Dermis microvascular lymphatic vessel endothelial cell (primary cell): ENCODE measurements around the gene ELOF1. TPM values are rescaled to one million over a fixed set of nuclear protein-coding genes. Genes with fewer than 3 reads are reported as not detected.
"Not testable (repeated sequence)": the region's sequence is repeated elsewhere in the genome, so short reads cannot be mapped to it uniquely, and the experiment has no call there.

Experiments used
- DNase-seq, 2 donors: peaks; one replicate each; pipeline versions ENCODE4 v3.0.0 to v3.0.0-alpha.2; 2010; ENCODE audit warnings: low read depth in 2 of 2
- total RNA-seq: library from RNA; depleted of rRNA; stranded (reverse); fragments of >200 nt; gene quantifications from 2 replicates; pipeline ENCODE4 v1.2.1, GENCODE V29; 2014

Gene ELOF1
- total RNA-seq, 1 donor from 2014 or later: 24.1 TPM

- DNase-seq: no peak
These were observed 11.0 kb upstream of the ELOF1 start for GRCh38 chr19:11570039-11570462.

DNA sequence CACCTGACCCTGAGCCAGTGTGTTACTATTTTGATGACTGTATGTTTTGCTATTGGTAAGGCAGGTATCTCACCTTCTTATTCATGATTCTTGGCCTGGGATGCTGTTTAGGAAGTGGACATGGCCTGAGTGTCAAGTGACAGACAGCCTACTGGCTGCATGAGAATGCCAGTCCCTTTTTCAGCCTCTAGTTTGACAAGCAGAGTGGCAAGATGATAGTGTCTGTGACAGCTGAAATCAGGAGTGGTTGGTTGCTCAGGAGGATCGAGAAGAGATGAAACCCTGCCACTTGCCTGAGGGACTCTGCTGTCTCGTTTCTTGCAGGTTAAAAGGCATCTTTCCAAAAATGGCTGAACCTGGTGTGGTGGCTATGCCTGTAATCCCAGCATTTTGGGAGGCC lies 7.1 kb upstream of the ELOF1 start:
- DNase-seq: no peak

GRCh38 chr19:11565649-11565980 lies 6.6 kb upstream of the ELOF1 start:
- DNase-seq: not testable (repeated sequence)

- DNase-seq: not testable (repeated sequence)
These were observed 5.2 kb upstream of the ELOF1 start for GRCh38 chr19:11564082-11564807.

GRCh38 chr19:11563532-11563931 lies 4.5 kb upstream of the ELOF1 start:
- no peak for DNase-seq

DNA sequence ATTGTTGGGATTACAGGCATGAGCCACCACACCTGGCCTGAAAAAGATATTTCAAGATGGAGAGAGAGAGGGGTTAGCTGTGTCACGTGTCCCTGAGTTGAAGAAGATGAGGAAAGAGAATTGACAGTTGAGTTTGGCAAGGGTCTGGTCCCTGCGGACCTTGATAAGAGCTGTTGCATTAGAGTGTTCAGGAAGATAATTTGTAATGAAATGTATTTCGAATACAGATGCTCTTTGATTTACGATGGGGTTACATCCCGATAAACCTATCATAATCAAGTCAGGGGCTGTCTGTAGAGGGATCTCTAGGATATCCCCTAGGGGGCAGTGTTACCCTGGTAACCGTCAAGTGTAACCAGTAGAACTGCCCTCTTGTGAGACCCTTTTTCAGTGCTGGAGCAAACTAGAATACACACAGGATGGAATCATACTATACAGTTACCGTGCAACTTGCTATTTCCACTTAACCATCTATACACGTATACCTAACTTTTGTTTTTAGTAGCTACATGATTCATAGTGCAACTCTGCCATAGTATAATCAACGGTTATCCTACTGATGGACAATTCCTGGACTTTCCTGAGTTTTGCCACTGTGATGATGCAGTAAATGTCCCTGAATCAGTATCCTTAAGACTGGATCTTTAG lies 1.5 kb upstream of the ELOF1 start:
- peak; percentile 70 to 81 for DNase-seq

DNA sequence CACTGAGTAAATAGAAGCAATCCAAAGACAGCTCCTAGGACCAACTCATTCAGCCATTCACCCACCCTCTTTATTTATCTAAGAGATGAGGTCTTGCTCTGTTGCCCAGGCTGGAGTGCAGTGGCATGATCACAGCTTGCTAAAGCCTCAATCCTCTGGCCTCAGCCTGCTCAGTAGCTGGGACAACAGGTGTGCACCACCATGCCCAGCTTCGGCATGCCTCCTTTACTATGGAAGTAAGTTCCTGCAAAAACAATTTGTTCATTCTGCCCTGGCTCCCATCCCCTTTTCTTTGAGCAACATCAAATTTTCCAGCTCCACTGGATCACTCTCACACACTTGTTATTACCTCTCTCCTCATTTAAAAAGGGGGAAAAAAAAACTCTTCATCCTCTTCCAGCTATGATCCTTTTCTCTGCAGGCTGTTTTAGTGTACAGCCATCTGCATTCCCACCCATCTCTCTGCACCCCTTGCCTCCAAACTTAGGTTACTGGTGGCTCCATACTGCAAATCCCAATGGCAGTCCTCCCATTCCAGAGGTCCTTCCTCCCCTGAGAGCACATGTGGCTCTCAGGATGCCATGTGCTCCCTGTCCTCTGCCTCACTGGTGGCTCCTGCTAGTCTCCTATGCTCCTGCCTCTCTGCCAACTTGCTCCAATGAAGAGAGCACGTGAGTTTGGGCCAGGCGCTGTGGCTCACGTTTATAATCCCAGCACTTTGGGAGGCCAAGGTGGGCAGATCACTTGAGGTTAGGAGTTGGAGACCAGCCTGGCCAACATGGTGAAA lies 2.2 kb downstream of the ELOF1 start:
- DNase-seq: no peak

DNA sequence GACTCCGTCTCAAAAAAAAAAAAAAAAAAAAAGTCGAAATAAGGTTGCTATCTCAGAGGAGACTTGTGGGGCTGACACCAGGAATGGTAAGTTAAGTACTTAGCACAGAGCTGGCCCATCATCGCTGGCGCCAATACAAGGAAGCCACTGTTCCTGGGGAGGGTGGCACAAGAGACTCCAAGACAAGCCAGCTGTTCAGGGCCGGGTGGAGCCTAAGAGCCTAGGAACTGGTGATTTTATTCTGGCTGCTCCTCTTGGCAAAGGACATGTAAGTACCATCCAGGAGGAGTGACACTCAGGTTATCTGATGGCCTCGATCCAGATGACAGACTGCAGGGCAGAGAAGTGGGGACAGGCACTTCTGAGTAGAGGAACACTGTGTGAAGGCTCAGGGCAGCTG lies 3.8 kb downstream of the ELOF1 start:
- DNase-seq: no peak

- no peak for DNase-seq
These were observed 4.9 kb downstream of the ELOF1 start for GRCh38 chr19:11554160-11554559.

GRCh38 chr19:11552666-11553372 lies 6.2 kb downstream of the ELOF1 start:
- no peak for DNase-seq

- DNase-seq: no peak
These were observed 7.3 kb downstream of the ELOF1 start for GRCh38 chr19:11551603-11552235.

GRCh38 chr19:11550265-11550664 lies 8.8 kb downstream of the ELOF1 start:
- DNase-seq: no peak

DNA sequence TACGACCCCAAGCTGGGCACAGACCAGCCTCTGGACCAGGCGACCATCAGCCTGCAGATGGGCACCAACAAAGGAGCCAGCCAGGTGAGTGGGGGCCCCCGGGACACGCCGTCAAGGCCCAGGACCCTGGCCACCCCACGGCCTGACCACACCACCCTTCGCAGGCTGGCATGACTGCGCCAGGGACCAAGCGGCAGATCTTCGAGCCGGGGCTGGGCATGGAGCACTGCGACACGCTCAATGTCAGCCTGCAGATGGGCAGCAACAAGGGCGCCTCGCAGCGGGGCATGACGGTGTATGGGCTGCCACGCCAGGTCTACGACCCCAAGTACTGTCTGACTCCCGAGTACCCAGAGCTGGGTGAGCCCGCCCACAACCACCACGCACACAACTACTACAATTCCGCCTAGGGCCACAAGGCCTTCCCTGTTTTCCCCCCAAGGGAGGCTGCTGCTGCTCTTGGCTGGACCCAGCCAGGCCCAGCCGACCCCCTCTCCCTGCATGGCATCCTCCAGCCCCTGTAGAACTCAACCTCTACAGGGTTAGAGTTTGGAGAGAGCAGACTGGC lies 9.6 kb downstream of the ELOF1 start:
- DNase-seq: no peak

GRCh38 chr19:11547929-11548700 lies 10.9 kb downstream of the ELOF1 start:
- no peak for DNase-seq

DNA sequence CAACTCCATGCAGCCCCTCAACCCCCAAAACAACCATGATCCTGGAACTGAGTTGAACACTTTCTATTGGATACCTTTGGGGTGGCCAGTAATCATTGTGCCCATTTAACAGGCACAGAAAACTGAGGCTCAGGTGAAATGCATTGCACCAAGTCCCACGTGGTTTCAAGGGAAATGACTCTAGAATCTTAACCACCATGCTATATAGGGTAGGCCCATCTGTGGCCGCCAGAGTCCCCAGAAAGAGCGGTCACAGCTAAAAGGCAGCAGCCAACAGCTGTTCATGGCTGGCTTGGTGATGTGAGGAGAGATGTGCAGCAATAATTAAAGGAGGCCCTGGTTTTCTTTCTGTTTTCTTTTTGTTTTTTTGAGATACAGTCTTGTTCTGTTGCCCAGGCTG lies 17.8 kb downstream of the ELOF1 start:
- DNase-seq: no peak

GRCh38 chr19:11540645-11541044 lies 18.4 kb downstream of the ELOF1 start:
- DNase-seq: no peak

DNA sequence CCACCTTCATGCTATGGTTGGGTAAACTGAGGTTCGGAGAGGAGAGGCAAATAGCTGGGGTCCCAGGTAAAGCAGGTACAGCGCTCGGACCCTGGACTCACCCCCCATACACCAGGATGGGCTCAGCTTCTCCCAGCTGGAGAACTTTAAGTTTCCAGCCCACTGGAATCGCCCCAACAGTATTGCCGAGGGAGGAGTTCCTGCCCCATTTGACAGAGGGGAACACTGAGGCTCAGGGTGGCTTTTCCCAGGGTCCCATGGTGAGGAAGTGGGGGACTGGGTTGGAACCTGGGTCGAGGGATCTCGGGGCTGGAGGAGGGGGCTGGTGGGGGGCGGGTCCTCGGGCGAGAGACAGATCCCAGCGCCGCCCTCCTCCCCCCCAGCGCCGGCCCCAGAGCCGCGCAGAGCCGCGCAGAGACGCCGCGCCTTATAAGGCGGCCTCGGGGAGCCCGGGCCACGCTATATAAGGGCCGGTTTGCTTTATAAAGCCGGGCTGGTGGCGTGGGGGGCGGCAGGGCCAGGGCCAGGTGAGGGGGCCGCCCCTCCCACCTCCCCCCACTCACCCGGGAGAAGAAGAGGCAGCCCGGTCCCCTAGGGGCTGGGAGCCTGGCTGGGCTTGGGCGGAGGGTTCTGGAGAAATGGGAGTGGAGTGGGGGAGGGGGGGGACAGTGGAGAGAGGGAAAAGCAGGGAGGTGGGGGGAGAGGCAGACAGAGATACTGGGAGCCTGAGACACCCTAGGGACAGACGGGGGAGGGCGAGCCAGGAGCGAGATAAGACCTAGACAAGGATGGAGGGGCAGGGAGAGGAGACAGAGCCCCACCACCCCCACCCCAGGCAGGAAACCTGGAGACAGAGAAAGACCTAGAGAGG lies 19.3 kb downstream of the ELOF1 start:
- DNase-seq: no peak

- no peak for DNase-seq
These were observed 20.6 kb downstream of the ELOF1 start, which contains the start of gene CNN1 for GRCh38 chr19:11538232-11539036. Gene CNN1 (plus strand): TSS chr19:11538851. CDS start chr19:11538928, 77 bp downstream.
